Stimulated activated naive CD4-positive, alpha-beta T cell (primary cell): ENCODE measurements around the gene CAMTA1.

Experiments
- DNase-seq, 6 experiments: peaks; one replicate each; lab custom pipeline; 2025; lab: John Stamatoyannopoulos, UW

CAMTA1 gene

DNA sequence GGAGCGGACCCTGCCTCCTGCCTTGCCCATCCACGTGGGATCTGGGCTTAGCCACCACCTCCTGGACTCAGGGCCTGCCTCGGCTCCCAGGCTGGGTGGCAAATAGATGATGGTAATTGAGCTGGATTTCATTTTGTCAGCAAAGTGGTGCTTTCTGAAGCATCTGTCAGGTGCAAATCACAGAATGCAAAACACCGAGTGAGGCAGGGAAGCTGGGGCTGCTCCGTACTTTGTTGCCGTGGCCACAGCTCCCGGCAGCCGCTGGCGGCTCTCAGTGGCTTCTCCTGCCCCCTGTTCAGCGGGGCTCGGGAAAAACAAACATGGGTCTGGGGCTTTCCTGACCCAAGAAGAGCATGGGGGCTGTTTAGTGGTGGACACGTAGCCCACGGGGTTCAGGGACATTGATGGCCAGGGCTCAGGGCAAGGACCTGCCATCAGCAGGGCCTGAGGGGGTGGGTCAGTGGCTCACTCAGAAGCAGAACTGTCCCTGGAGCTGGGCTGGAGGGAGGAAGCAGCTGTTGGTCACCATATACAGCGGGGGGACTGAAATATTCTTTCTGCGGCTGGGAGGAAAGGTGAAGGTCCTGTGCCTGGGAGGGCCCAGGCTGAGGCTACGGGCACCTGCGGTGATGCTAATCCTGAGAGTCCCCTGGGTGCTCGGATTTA, 855.8 kb downstream of the CAMTA1 start:
- no peak for DNase-seq

DNA sequence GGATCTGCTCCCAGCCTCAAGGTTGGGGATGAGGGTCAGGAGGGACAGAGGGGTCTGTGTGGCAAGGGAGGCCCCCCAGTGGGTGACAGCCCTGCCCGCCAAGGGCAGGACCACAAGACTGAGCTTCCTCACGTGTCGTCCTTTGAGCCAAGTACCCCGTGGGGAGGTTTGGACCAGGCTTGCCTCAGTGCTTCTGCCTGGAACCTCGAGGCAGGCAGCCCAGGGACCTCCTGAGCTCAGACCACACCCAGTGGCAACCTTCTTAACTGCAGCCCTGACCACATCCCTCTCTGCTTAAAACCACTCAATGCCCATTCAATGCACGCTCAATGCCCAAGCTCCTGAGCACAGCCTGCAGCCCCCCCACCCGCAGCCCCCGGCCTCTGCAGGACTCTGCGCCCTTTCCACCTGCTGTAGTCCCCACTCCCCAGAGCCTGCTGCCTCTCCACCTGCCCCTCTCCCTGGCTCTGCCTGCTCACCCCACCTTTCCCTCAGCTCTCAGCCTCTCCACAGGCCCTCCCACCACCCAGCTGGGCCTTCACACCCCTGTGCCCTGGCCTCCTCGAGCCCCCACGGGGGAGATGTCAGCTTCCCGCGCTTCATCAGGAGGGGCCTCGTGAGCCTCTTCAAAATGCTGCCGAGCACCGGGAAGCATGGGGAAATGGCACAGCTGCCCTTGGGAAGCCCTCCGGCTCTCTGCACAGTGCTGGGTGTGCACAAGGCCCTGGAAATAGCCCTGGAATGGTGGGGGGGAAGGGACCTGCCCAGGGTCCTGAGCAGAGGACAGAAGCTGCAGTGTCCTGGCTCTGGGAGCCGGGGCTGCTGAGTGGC, 856.5 kb downstream of the CAMTA1 start:
- no peak for DNase-seq

DNA sequence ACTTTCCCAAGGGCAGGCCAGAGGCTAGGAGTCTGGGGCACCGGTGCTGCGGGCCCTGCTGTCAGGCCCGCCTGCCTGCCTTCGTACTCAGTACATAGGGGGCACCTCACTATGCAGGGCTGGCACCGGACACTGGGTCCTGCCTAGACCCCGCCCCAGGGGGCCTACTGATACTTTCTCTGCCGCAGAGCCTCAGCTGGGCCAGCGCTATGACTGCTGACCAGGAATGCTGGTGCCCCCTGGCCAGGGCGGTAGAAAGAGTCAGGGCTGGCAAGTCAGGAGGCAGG, 857.1 kb downstream of the CAMTA1 start:
- DNase-seq: no peak

DNA sequence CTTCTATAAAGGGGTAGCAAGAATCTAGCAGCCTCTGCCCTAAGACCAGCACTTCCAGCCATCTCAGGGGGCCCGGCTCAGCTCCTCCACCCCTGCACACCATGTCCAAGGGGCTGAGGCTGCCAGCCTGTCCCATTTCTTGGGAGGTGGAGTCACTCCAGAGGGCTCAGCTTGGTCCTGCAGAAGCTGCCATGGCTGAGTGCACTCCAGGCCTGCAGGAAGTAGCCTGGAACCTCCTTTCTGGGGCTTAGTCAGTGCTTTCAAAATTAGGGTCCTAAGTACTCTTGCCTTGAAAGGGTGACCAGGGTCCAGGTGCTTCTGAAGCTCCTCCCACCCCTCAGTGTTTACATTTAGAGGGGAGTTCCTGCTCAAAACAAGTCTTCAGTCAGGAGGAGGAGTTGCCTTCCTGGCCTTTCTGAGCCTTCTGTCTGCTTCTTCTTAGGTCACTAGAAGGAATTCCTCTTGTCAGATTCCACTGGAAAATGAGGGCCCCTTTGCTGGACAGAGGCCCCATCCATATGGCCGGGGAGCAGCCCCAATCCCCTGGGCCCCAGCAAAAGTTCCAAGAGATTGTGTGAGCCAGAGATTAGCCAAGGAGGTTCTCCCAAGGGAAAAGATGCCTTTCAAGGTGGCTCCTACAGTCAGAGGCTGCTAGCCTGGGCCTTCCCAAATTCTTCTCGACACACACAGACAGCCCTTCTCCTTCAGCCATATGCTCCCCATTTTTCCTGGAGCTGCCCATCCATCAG, 857.7 kb downstream of the CAMTA1 start:
- no peak for DNase-seq

DNA sequence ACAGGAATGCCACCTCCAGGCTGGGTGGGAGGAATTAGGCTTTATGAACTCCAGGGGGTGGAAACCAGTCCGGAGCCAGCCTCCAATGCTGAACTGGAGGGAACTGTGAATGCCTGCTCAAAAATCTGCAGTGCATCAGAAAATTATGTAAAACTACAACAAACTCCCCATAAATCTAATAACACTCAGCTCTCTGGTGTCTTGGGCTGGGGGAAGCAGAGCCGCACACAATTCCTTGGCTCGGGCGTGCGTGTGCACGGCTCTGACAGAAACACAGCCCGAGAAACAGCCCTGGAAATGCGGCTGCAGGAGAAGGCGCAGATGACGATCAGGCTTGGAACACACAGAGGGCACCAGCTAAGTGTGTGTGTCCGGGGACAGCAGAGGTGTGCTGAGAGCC, 858.3 kb downstream of the CAMTA1 start:
- no peak for DNase-seq

DNA sequence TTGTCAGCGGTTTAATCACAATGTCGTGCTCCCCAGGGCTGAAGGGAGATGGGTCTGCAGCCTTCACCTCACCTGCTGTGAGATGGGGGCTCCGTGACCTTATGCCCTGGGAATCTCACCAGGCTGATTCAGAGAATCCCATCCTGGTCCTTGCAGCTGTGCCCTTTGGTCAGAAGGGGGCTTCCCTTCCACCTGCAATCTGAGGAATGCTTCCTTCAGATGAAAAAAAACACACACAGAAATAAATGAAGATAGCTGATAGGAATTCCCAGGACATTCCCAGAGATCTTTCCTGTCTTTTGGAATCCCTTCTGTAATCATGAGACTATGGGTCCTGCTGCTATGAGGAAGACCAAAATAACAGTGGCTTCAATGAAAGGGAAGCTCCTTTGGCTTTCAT, 858.8 kb downstream of the CAMTA1 start:
- DNase-seq: no peak

DNA sequence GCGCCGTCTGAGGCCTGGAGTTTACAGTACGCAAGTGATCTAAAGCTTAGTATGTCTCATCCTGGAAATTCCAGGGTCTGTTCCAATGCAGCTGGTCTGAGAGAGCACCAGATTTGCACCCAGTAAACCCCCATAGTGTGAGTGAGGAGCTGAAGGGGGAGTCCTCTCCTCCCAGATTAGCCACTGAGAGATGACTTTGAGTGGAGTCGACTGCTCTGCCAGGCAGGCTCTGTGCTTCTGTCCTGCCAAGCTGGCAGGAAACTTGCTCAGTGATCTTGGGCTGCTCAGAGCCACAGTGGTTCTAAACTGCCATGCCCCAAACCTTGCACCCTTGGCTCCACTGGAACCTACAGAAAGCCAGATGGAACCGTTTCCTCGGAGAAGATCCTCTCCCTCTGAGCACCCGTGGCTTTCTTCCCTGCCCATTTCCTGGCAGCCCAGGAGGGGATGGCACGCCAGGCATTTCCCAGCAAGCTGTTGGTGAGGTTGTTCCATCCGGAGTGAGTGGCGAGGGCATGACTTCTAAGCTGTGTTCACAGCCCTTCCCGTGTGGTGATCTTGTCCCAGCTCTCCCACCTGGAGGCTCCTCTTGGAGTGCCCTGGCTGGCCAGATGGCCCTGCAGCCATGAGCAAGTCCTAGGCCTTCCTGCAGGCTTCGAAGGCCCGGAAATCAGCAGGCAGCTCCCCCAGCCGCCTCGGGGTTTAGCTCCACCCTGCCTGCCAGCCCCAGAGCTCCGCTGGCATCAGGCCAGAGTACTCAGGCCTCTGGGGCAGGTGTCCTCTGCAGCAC, 859.9 kb downstream of the CAMTA1 start:
- DNase-seq: no peak

DNA sequence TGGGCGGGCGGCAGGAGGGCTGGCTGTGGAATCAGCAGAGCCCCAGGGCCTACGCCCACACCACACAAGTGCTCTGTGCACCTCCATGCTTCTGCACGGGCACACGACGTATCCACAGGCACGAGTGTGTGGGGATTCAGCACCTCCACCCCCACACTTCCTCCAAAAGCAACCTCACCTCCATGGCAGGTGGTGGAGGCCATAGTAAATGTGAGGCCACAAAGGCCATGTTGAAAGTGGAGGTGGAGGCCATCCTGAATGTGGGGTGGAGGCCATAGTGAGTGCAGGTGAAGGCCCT, 860.4 kb downstream of the CAMTA1 start:
- DNase-seq: no peak

DNA sequence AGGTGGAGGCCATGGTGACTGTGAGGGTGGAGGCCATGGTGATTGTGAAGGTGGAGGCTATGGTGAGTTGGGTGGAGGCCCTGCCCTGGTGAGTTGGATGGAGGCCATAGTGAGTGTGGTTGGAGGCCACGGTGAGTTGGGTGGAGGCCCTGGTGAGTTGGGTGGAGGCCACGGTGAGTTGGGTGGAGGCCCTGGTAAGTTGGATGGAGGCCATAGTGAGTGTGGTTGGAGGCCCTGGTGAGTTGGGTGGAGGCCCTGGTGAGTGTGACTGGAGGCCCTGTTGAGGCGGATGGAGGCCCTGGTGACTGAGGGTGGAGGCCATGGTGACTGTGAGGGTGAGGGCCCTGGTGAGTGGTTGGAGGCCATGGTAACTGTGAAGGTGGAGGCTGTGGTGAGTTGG, 860.9 kb downstream of the CAMTA1 start:
- no peak for DNase-seq

DNA sequence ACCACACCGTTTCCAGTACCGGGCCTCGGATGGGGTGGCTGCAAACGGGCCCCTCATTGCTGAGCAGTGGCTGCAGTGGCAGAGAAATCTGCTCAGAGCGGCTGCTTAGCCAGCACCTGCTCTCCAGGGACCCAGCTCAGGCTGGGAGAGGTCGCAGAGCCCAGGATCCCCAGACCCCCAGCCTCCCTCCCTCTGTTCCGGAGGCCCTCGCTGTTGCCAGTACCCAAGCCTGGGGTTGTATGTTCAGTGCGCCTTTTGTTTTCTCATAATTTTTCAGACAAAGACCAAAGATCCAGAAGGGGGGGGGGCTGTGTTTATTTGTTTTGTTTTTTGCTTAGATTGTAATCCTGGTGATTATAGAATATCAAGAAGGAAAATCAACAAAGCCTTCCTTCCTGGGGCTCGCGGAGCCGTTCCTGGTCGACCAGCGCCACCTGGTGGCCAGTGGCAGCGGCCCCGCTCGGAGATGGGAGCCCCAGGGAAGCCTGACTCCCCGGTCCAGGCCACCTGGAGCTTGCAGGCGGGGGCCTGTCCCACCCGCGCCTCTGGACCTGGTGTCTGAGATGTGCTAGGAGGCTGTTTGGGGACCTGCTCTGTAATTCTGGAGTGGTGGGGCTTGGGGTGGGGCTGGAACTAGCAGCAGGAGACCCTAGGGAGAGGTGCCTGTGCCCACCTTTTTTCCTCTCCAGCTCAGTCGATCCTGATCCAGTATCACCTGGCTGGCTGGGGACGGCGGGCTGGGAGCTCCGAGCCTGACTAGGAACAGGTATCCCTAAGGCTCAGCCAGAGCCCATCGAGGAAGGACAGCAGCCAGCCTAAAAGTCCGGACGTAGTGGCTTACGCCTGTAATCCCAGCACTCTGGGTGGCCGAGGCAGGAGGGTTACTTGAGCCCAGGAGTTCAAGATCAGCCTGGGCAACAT, 862.0 kb downstream of the CAMTA1 start:
- peak in 5 of 6 experiments; percentile 43 to 65 (median 46) for DNase-seq

DNA sequence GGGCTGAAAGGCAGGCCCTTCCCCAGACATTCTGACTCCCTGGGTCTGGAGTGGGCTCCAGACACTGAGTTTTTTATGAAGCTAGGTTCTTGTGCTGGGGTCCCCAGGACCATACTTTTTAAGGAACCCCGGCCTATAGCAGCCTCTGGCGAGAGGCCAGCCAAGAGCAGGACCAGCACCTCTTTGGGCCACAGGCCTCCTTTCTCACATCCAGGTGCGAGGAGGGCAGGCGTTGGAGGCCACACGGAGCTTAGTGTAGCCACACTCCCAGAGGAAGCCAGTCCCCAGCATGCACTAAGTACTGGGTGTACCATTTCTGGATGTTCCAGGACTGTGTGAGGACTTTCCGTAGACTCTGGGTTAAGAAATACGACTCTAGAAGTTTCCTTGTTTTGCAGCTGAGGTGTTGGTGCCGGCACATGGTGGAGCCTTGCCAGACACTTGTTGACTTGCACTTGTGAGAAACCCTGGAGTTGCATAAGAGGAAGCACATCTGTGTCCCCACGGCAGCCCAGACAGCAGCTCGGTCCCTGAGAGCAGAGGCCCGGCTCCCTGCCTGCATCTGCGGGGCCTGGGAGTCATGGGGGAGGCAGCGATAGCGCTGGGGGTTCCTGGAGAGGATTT, 863.6 kb downstream of the CAMTA1 start:
- DNase-seq: no peak

DNA sequence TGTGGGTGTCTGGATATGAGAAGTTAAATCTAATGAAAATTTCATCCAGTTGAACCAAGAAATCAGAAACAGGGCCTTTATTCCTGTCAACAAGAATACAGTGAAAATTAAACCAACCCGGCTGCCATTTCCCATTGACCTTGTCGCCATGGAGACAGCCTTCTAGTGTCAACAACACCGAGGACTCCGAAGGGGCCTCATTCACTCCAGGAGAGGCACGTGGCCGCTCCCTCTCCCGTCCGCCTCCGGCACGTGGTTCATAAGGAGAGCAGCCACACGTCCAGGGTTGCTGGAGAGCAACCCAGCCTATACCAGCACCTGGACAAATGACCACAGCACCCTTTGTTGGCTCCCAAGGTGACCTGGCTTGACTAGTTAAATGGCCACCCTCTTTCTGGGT, 865.5 kb downstream of the CAMTA1 start:
- DNase-seq: no peak

DNA sequence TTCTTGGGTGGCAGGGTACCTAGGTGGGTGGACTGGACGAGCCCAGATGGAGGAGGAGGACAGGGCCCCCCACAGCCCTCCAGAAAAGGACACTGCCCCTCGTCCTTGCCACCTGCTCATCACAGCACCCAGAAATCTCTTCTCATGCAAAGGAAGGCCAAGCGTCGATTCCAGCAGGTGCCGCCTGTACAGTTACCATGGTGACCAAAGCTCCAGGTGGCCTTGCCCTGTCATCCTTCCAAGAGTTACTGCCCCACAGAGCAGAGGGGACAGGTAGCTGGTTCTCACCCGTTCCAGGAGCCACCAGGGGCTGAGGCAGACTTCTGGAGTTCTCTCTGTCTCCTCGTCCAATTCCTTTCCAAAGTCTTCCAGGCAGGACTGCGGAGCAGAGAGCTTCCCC, 865.9 kb downstream of the CAMTA1 start:
- DNase-seq: no peak

DNA sequence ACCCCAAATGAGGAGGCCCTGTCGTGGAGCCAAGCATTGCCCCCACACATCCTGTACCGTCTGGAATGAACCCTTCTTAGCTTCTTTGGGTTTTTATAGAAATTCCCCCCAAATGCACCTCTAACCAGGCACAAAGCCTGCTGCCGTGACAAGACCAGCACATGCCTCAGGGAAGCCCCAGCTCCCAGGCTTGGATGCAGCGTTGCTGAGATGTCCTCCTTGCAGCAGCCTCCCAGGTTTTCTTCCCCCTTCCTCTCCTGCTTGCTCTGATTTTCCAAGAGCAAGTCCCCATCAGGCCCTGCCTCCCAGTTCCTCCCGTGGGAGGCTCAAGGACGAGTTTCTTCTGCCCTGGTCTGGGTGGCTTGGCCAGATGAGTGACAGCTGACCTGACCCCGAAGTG, 866.8 kb downstream of the CAMTA1 start:
- no peak for DNase-seq

DNA sequence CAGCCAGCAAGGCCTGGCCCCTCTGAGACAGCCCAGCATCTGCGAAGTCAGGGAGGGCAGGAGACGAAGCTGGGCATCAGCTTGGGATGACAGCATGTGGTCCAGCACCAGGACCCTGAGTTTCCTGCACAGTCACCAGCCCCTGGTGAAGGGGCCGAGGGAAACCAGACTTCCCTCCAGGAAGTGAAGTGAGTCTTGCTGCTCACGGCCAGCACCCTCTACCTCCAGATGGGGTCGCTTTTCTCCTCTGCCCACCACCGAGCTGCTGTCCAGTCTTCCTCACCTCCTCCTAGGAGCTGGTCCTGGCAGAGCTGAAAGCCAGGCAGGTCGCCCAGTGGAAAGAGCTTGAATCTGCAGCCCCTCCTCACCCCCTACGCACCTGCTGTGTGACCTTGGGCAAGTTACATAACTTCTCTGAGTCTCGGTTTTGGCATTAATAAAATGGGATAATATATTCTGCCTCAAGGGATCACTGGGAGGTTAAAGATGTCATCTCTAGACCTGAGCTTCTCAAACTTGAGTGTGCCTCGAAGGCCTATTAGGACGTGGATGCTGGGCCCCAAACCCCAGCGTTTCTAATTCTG, 867.4 kb downstream of the CAMTA1 start:
- DNase-seq: no peak

DNA sequence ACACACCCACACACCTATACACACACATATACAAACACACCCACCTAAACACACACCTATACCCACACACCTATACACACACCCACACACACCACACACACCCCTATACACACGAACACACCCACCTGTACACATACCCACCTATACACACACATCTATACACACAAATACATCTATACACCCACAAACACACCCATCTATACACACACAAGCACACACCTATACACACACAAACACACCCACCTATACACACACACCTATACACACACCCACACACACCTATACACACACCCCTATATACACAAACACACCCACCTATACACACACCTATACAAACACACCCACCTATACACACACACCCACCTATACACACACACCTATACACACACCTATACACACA, 869.5 kb downstream of the CAMTA1 start:
- no peak for DNase-seq

DNA sequence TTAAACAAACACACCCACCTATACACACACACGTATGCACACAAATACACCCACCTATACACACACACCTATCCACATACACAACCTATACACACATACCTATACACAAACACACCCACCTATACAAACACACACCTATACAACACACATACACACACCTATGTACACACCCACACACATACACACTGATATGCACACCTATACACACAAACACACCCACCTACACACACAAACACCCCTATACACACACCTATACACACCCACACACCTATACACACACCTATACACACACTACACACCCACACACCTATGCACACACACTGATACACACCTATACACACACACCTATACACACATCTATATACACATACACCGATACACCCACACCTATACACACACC, 870.1 kb downstream of the CAMTA1 start:
- no peak for DNase-seq

DNA sequence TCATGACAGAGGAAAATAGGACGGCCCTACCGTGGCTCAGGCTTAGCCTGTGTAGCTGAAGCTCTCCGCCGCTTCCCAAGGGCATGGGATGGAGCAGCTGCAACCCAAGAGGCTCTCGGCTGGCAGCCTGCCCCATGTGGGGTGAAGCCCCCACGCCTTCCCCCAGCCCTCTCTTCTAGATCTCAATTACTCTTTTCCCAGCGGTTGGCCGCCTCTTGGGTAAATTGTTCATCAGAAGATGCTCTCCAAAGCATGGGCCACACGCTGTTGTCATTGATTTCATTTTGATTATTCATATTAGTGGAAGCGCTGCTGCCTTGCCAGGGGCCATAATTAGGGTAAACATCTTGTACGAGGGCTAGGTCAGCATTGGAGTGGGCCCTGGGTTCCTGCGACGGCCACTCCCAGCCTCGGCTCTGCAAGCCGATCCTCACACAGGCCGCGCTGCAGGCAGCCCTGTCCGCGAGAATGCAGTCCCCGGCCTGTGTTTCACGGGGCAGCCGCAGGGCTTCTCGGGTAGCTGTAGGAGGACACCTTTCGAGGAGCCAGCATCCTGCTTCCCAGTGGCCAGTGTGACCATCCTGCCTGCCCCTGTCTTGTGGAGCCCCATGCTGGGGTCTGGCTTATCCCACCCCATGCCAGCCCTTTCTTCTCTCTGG, 871.4 kb downstream of the CAMTA1 start:
- DNase-seq: no peak

DNA sequence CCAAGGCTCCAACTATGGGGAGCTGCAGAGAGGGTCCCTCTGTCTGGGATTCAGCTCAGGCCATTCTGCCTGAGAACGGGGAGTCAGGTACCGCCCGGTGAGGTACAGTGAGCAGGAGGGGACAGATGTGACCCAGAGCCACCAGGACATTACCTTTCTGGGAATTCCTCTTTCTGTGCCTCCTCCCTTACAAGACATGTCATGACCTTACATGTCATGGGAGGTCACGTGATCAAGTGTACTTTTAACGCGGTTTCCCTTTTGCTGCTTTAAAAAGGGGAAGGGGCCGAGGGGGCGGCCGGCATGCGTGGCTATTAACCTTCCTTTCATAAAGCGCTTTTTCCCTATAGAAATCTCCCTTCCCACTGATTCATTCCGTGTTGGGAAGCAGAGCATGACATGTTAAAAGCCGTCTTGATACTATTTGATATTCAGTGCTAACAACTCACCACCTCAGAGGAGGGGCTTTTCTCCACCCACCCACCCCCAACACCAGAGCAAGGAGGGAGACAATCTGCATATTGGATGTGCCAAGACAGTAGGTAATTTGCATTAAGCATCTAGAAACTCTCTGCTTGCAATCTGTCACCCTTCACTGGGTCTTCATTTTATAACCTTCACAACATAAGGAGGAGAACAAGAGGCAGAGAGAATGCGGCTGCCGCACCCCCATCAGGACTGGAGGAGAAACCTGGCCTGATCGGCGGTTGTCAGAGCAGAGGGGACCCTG, 872.2 kb downstream of the CAMTA1 start:
- no peak for DNase-seq
